Retinal pigment epithelial cell (primary cell): ENCODE measurements around the gene UGDH.

Source experiments
- DNase-seq: peaks from one replicate; pipeline ENCODE4 v3.0.0-alpha.2; 2010; ENCODE audit warnings: low read depth
- H3K4me3 ChIP-seq: 2 replicates; pipeline ENCODE4 v1.5.1; 2011; ENCODE audit warnings: mild to moderate bottlenecking, low read length, control low read depth, moderate library complexity
- TF ChIP-seq, protein P1 (sequence below): conservative IDR thresholded peaks from 2 replicates; pipeline ENCODE4 v1.5.1; 2011; ENCODE audit warnings: low read depth, low read length, control low read depth, inconsistent platforms

UGDH gene

GRCh38 chr4:39528061-39528465 is 824 bp upstream of the UGDH start:
- TF ChIP-seq, protein P1, sequence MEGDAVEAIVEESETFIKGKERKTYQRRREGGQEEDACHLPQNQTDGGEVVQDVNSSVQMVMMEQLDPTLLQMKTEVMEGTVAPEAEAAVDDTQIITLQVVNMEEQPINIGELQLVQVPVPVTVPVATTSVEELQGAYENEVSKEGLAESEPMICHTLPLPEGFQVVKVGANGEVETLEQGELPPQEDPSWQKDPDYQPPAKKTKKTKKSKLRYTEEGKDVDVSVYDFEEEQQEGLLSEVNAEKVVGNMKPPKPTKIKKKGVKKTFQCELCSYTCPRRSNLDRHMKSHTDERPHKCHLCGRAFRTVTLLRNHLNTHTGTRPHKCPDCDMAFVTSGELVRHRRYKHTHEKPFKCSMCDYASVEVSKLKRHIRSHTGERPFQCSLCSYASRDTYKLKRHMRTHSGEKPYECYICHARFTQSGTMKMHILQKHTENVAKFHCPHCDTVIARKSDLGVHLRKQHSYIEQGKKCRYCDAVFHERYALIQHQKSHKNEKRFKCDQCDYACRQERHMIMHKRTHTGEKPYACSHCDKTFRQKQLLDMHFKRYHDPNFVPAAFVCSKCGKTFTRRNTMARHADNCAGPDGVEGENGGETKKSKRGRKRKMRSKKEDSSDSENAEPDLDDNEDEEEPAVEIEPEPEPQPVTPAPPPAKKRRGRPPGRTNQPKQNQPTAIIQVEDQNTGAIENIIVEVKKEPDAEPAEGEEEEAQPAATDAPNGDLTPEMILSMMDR, result no peak
- DNase-seq, result no peak
- peak overlapping the region; percentile 95 for H3K4me3 ChIP-seq

GRCh38 chr4:39526765-39527295 is 409 bp downstream of the UGDH start:
- TF ChIP-seq, protein P1, result no peak
- DNase-seq, result no peak
- peak overlapping the region; percentile 95 for H3K4me3 ChIP-seq

- TF ChIP-seq, protein P1, result no peak
- H3K4me3 ChIP-seq, result peak overlapping the region; percentile 95
- no peak for DNase-seq
These were observed 1.2 kb downstream of the UGDH start for GRCh38 chr4:39525822-39526690.

- TF ChIP-seq, protein P1, result no peak
- no peak for DNase-seq
- H3K4me3 ChIP-seq, result no peak overlapping the region
These were observed 2.9 kb downstream of the UGDH start for GRCh38 chr4:39524161-39524957.

DNA sequence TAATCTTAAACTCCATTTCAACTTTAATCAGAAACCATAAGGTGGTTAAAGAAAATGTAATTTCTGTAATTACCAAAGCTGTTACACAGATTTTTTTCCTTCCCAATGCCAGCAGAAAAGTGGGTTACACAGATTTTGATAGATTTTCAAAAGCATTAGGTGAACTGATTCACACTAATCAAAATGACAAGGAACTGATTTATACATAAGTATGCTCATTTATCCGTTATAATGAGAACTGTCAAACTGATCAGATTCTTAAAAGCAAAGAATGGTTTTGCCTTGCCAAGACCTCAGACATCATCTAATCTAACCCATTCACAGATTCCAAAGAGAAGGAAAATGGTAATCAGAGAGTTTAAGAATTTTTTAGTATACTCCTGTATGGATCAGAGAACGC is 5.2 kb downstream of the UGDH start:
- TF ChIP-seq, protein P1, result no peak
- no peak for DNase-seq
- H3K4me3 ChIP-seq, result no peak overlapping the region

- no peak overlapping the region for H3K4me3 ChIP-seq
- no peak for DNase-seq
- TF ChIP-seq, protein P1, result no peak
These were observed 5.9 kb downstream of the UGDH start for GRCh38 chr4:39521253-39521919.
